CD8-positive, alpha-beta memory T cell (primary cell): Measurements from ENCODE around the gene TBCD. TPM values are rescaled to one million over a fixed set of nuclear protein-coding genes. Genes with fewer than 3 reads are reported as not detected.
"Not testable (repeated sequence)": the region's sequence is repeated elsewhere in the genome, so short reads cannot be mapped to it uniquely, and the experiment has no call there.

ENCODE experiments used
- CTCF ChIA-PET: fragments of 350-600 bp; sonication (Branson Sonifier 250); formaldehyde crosslinking; loops from one replicate; lab custom pipeline; 2021; ENCODE audit warnings: antibody characterized with exemption; lab: Charles Lee
- POLR2A ChIA-PET: fragments of 350-600 bp; sonication (Branson Sonifier 250); formaldehyde crosslinking; loops from one replicate; lab custom pipeline; 2021; ENCODE audit warnings: antibody characterized with exemption; lab: Charles Lee
- DNase-seq, 5 donors: peaks; one replicate each; pipeline versions ENCODE4 v3.0.0 to v3.0.0-alpha.2; 2020 to 2022; ENCODE audit warnings: mixed read lengths in 1 of 5
- H3K27ac ChIP-seq: one replicate; pipeline ENCODE4 v1.7.0; 2013; ENCODE audit warnings: low read depth, mild to moderate bottlenecking, low read length, moderate library complexity
- H3K27me3 ChIP-seq: 2 replicates; pipeline ENCODE4 v1.7.0; 2013; ENCODE audit warnings: low read length, mild to moderate bottlenecking; ENCODE audit not compliant: insufficient read depth, poor library complexity, severe bottlenecking
- H3K36me3 ChIP-seq: 2 replicates; pipeline ENCODE4 v1.7.0; 2013; ENCODE audit warnings: mild to moderate bottlenecking, low read length, moderate library complexity; ENCODE audit not compliant: insufficient read depth
- H3K4me1 ChIP-seq: 2 replicates; pipeline ENCODE4 v1.7.0; 2013; ENCODE audit warnings: mild to moderate bottlenecking, low read length, moderate library complexity; ENCODE audit not compliant: insufficient read depth
- H3K4me3 ChIP-seq: 2 replicates; pipeline ENCODE4 v1.7.0; 2013; ENCODE audit warnings: mild to moderate bottlenecking, low read length
- H3K9me3 ChIP-seq: 2 replicates; pipeline ENCODE4 v1.7.0; 2013; ENCODE audit warnings: mild to moderate bottlenecking, low read length
- H3K27ac Mint-ChIP-seq, 8 donors: one replicate each; pipeline ENCODE4 v1.8.0; 2020 to 2021; ENCODE audit warnings: mixed read lengths in 8 of 8, mild to moderate bottlenecking in 6 of 8, inconsistent platforms in 3 of 8, moderate library complexity in 3 of 8
- H3K27me3 Mint-ChIP-seq, 2 donors: one replicate each; pipeline ENCODE4 v1.8.0; 2020 to 2021; ENCODE audit warnings: mixed read lengths in 2 of 2, mild to moderate bottlenecking in 1 of 2, moderate library complexity in 1 of 2
- H3K36me3 Mint-ChIP-seq, 3 donors: one replicate each; pipeline ENCODE4 v1.8.0; 2020 to 2021; ENCODE audit warnings: mixed read lengths in 3 of 3, inconsistent platforms in 1 of 3, mild to moderate bottlenecking in 1 of 3
- H3K4me1 Mint-ChIP-seq, 3 donors: one replicate each; pipeline ENCODE4 v1.8.0; 2020 to 2021; ENCODE audit warnings: mixed read lengths in 3 of 3, inconsistent platforms in 1 of 3, mild to moderate bottlenecking in 1 of 3
- H3K4me3 Mint-ChIP-seq, 7 donors: one replicate each; pipeline ENCODE4 v1.8.0; 2020 to 2021; ENCODE audit warnings: mixed read lengths in 7 of 7, mild to moderate bottlenecking in 6 of 7, moderate library complexity in 4 of 7, inconsistent platforms in 2 of 7
- H3K9me3 Mint-ChIP-seq, 5 donors: one replicate each; pipeline ENCODE4 v1.8.0; 2020 to 2022; ENCODE audit warnings: mixed read lengths in 5 of 5, mild to moderate bottlenecking in 3 of 5, moderate library complexity in 2 of 5, inconsistent platforms in 1 of 5
- polyA plus RNA-seq: library from polyadenylated mRNA; unstranded; fragments of 300-500 nt; fragmentation: Illumina TruSeq; gene quantifications from one replicate; pipeline ENCODE4 v1.2.3, GENCODE V29; 2021
- total RNA-seq, 2 experiments: library from RNA; stranded (reverse); gene quantifications; one replicate each; pipeline ENCODE4 v1.2.3, GENCODE V29; 2021

The TBCD gene
- total and polyA plus RNA-seq, 3 experiments from 2014 or later: 79.1 to 130 (median 83.7) TPM

DNA sequence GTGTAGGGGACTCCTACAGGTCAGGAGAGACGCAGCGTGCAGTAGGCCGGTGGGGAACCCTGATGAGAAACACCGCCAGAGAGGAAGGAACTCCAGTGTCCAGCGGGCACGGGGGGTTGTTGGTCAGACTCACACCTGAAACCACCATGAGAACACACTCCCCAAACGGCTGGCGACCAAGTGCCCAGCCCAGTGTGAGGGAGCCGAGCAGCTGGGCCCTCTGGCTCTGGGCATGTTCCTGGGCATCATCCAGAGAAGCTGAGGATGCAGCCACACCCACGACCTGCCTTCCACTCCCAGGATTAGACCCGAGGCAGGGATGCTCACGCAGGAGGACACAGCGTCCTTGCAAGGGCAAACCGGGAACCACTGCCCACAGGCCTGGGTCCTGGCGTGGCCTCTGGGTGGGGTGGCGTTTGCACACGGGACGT lies 196.2 kb downstream of the TBCD start:
- H3K27me3 ChIP-seq: no peaks in the 10 kb centered on the region
- ChIA-PET POLR2A (no interaction called here), CTCF (no interaction called here)
- peak in 1 of 5 donors; percentile 41 for DNase-seq
- Mint-ChIP-seq H3K9me3 (peaks cover 20 to 51% (median 30%) of the 10 kb centered on the region in 5 donors), H3K27ac (peak overlapping the region in 1 of 8 donors; percentile 30), H3K4me1 (peaks cover 0 to 3% (median 0%) of the 10 kb centered on the region in 3 donors), H3K36me3 (peaks cover 39 to 69% (median 52%) of the 10 kb centered on the region in 3 donors), H3K4me3 (no peak overlapping the region), H3K27me3 (peaks cover 0 to 2% of the 10 kb centered on the region in 2 donors)
- peaks cover 7% of the 10 kb centered on the region for H3K36me3 ChIP-seq
- no peaks in the 10 kb centered on the region for H3K4me1 ChIP-seq
- no peak overlapping the region for H3K4me3 ChIP-seq
- peaks cover 13% of the 10 kb centered on the region for H3K9me3 ChIP-seq
- no peak overlapping the region for H3K27ac ChIP-seq

DNA sequence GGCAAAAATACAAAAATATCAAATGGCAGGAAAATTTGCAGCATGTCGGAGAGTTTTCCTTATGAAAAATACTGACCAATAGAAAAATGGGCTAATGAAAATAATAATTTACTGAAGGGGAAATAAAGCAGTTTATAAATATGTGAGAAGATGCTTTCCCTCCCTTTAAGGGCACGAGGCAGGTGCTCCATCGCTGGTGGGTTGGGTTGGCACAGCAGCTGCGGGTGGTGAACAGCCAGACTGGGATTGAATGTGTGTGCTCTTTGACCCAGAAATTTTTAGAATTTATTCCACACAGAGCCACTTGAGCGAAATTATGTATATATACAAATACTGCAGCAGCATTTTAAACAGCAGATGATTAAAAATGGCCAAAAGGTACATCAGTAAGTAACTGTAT lies 197.1 kb downstream of the TBCD start:
- Histone ChIP-seq H3K27me3 (no peaks in the 10 kb centered on the region), H3K4me3 (no peak overlapping the region), H3K36me3 (no peaks in the 10 kb centered on the region), H3K27ac (no peak overlapping the region), H3K4me1 (no peaks in the 10 kb centered on the region), H3K9me3 (peaks cover 13% of the 10 kb centered on the region)
- peaks cover 22 to 56% (median 35%) of the 10 kb centered on the region in 5 donors for H3K9me3 Mint-ChIP-seq
- no peak overlapping the region for H3K4me3 Mint-ChIP-seq
- ChIA-PET POLR2A (no interaction called here), CTCF (no interaction called here)
- peaks cover 45 to 69% (median 48%) of the 10 kb centered on the region in 3 donors for H3K36me3 Mint-ChIP-seq
- no peaks in the 10 kb centered on the region for H3K27me3 Mint-ChIP-seq
- DNase-seq: no peak
- peaks cover 0 to 3% (median 0%) of the 10 kb centered on the region in 3 donors for H3K4me1 Mint-ChIP-seq
- no peak overlapping the region for H3K27ac Mint-ChIP-seq

DNA sequence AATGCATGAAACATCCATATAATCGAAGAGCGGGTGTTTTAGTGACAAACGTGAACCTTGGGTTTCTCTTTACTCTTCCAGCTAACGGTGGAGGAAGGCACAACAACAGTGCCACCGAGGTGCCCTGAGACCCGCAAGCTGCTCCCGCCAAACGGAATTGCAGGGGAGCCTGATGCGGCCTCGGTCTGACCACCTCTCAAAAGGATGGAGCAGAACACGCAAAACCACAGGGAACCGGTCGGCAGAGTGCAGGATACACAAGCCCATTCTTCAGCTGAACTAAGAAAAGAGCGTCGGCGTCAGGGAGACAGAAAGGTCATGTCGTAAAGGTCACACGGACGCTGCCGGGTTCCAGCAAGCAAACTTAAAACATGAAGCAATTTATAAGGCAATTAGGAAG lies 197.5 kb downstream of the TBCD start:
- peak in 1 of 5 donors; percentile 18 for DNase-seq
- no peak overlapping the region for H3K27ac ChIP-seq
- H3K4me3 Mint-ChIP-seq: no peak overlapping the region
- ChIA-PET POLR2A (no interaction called here), CTCF (no interaction called here)
- H3K27ac Mint-ChIP-seq: no peak overlapping the region
- H3K9me3 Mint-ChIP-seq: peaks cover 18 to 57% (median 35%) of the 10 kb centered on the region in 5 donors
- H3K36me3 Mint-ChIP-seq: peaks cover 45 to 69% (median 46%) of the 10 kb centered on the region in 3 donors
- no peaks in the 10 kb centered on the region for H3K27me3 ChIP-seq
- H3K9me3 ChIP-seq: peaks cover 13% of the 10 kb centered on the region
- H3K4me1 ChIP-seq: no peaks in the 10 kb centered on the region
- no peaks in the 10 kb centered on the region for H3K27me3 Mint-ChIP-seq
- H3K4me1 Mint-ChIP-seq: peaks cover 0 to 3% (median 0%) of the 10 kb centered on the region in 3 donors
- H3K36me3 ChIP-seq: no peaks in the 10 kb centered on the region
- no peak overlapping the region for H3K4me3 ChIP-seq

DNA sequence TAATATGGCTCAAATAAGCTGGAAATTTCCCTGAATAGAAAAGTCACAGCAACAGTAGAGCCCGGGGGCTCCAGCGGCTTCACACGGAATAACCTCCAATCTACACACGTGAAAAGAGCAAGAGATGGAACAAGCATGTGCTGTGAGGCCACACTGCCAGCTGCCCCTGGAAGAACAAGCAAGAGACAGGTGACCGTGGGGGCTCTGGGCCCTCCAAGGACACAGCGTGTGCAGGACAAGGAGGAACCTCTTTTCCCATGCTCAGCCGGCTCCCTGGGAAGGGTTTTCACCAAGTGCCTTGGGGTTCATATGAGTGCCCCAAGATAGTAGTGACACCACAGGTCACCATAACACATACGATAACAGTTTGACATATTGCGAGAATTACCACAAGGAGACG lies 198.1 kb downstream of the TBCD start:
- peak in 1 of 5 donors; percentile 22 for DNase-seq
- ChIA-PET CTCF (no interaction called here), POLR2A (no interaction called here)
- Histone ChIP-seq H3K27ac (no peak overlapping the region), H3K36me3 (no peaks in the 10 kb centered on the region), H3K4me3 (no peak overlapping the region), H3K4me1 (no peaks in the 10 kb centered on the region), H3K9me3 (peaks cover 7% of the 10 kb centered on the region), H3K27me3 (no peaks in the 10 kb centered on the region)
- Mint-ChIP-seq H3K27ac (no peak overlapping the region), H3K36me3 (peaks cover 44 to 69% (median 44%) of the 10 kb centered on the region in 3 donors), H3K27me3 (no peaks in the 10 kb centered on the region), H3K4me1 (peaks cover 0 to 3% (median 0%) of the 10 kb centered on the region in 3 donors), H3K4me3 (no peak overlapping the region), H3K9me3 (peaks cover 11 to 56% (median 34%) of the 10 kb centered on the region in 5 donors)

DNA sequence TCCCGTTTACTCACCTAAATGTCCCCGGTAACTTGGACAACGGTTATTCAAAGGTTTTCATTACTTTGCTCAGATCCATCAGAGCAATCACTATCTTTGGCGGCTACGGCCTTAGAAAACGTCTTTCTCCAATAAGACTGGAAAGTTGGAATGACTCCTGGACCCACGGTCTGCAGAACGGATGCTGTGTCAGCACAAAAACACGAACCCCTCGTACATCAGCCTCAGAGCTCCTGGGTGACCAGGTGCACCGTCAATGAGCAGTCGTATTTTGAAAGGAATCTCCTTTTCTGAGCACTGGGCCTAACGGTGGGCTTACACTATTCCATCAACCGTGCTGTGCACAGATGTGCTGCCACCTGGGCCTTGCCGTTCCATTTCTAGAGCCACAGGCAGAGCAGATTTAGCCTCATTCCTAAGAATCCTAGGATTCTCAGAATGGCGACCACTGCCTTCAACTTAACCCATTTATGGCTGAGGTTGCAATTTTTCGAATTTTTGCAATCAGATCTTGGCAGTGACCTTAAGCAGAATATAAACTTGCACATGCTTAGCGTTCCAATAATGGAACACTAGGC lies 198.7 kb downstream of the TBCD start:
- Mint-ChIP-seq H3K4me3 (no peak overlapping the region), H3K36me3 (peaks cover 44 to 69% (median 44%) of the 10 kb centered on the region in 3 donors), H3K27me3 (no peaks in the 10 kb centered on the region), H3K27ac (peak overlapping the region in 1 of 8 donors; percentile 54), H3K4me1 (peaks cover 0 to 3% (median 0%) of the 10 kb centered on the region in 3 donors), H3K9me3 (peaks cover 8 to 54% (median 34%) of the 10 kb centered on the region in 5 donors)
- DNase-seq: no peak
- Histone ChIP-seq H3K4me1 (no peaks in the 10 kb centered on the region), H3K4me3 (no peak overlapping the region), H3K9me3 (peaks cover under 1% of the 10 kb centered on the region), H3K27me3 (no peaks in the 10 kb centered on the region), H3K36me3 (no peaks in the 10 kb centered on the region), H3K27ac (no peak overlapping the region)
- ChIA-PET POLR2A (no interaction called here), CTCF (no interaction called here)

DNA sequence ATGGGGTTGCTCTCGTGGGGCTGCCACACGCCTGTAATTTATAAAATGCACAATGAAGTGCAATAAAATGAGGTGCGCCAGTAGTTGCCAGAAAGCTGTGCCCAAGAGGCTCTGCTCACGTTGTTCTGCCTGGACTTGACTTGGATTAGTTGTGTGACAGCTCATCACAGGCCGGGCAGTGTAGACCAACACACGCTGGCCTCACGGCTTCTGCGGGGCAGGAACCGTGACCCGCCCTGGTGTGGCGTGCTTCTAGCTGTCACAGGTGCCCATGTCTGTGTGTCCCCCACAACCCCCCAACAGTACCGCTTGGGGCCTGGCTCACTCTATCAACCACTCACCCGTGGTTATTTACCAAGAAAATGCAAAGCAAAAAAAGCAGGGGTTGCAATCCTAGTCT lies 200.2 kb downstream of the TBCD start:
- H3K9me3 ChIP-seq: no peaks in the 10 kb centered on the region
- no peak overlapping the region for H3K27ac ChIP-seq
- no peak overlapping the region for H3K4me3 ChIP-seq
- ChIA-PET POLR2A (no interaction called here), CTCF (no interaction called here)
- Mint-ChIP-seq H3K9me3 (peaks cover 0 to 47% (median 30%) of the 10 kb centered on the region in 5 donors), H3K4me1 (peaks cover 0 to 3% (median 0%) of the 10 kb centered on the region in 3 donors), H3K27me3 (no peaks in the 10 kb centered on the region), H3K27ac (no peak overlapping the region), H3K36me3 (peaks cover 38 to 59% (median 41%) of the 10 kb centered on the region in 3 donors), H3K4me3 (no peak overlapping the region)
- H3K27me3 ChIP-seq: no peaks in the 10 kb centered on the region
- no peaks in the 10 kb centered on the region for H3K4me1 ChIP-seq
- no peak for DNase-seq
- H3K36me3 ChIP-seq: no peaks in the 10 kb centered on the region

DNA sequence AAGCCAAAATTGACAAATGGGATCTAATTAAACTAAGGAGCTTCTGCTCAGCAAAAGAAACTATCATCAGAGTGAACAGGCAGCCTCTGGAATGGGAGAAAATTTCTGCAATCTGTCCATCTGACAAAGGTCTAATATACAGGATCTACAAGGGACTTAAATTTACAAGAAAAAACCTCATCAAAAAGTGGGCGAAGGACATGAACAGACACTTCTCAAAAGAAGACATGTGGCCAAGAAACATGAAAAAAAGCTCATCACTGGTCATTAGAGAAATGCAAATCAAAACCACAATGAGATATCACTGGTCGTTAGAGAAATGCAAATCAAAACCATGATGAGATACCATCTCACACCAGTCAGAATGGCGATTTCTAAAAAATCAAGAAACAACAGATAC lies 203.2 kb downstream of the TBCD start:
- DNase-seq, H3K27me3 ChIP-seq, CTCF ChIA-PET, H3K36me3 ChIP-seq, H3K4me1 ChIP-seq, POLR2A ChIA-PET, H3K27ac ChIP-seq, H3K4me1 Mint-ChIP-seq, H3K27ac Mint-ChIP-seq, H3K27me3 Mint-ChIP-seq, H3K9me3 ChIP-seq, H3K4me3 ChIP-seq: not testable (repeated sequence)
- Mint-ChIP-seq H3K4me3 (peak overlapping the region in 1 of 7 donors; percentile 29), H3K9me3 (peaks cover 0 to 34% (median 29%) of the 10 kb centered on the region in 5 donors), H3K36me3 (peaks cover 33 to 39% (median 35%) of the 10 kb centered on the region in 3 donors)

DNA sequence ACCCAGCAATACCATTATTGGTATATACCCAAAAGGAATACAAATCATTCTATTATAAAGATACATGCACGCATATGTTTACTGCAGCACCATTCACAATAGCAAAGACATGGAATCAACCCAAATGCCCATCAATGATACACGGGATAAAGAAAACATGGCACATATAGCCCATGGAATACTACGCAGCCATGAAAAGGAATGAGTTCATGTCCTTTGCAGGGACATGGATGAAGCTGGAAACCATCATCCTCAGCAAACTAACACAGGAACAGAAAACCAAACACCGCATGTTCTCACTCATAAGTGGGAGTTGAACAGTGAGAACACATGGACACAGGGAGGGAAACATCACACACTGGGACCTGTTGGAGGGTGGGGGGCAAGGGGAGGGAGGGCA lies 203.8 kb downstream of the TBCD start:
- H3K27me3 Mint-ChIP-seq, CTCF ChIA-PET, H3K9me3 ChIP-seq, H3K4me3 Mint-ChIP-seq, DNase-seq, H3K4me1 ChIP-seq, H3K27ac ChIP-seq, H3K4me3 ChIP-seq, H3K27me3 ChIP-seq, H3K36me3 ChIP-seq, POLR2A ChIA-PET, H3K27ac Mint-ChIP-seq, H3K4me1 Mint-ChIP-seq: not testable (repeated sequence)
- peaks cover 32 to 37% (median 32%) of the 10 kb centered on the region in 3 donors for H3K36me3 Mint-ChIP-seq
- H3K9me3 Mint-ChIP-seq: peaks cover 0 to 33% (median 28%) of the 10 kb centered on the region in 5 donors
